ENCODE data around the gene DPP6.
"Not testable (repeated sequence)": the region's sequence is repeated elsewhere in the genome, so short reads cannot be mapped to it uniquely, and the experiment has no call there.

DPP6 gene

DNA sequence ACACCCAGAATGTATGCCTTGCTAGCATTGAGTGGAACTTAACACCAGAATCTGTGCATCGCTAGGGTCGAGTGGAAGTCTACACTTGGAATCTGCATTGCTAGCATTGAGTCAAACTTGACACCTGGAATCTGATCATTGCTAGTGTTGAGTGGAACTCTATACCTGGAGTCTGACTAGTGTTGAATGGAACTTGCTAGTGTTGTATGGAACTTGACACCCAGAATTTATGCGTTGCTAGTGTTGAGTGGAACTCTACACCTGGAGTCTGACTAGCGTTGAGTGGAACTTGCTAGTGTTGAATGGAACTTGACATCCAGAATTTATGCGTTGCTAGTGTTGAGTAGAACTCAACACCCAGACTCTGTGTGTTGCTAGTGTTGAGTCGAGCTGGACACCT lies 110.7 kb downstream of the DPP6 start:
- H3K27ac ChIP-seq (ENCODE audit: low read length); H3K9me3 ChIP-seq (ENCODE audit: control insufficient read depth in 2 of 2, low read length in 2 of 2); H3K27me3 ChIP-seq (ENCODE audit: control insufficient read depth in 1 of 2, insufficient read depth in 2 of 2, low read length in 2 of 2); H3K9ac ChIP-seq (ENCODE audit: low read length in 2 of 2); H3K36me3 ChIP-seq (ENCODE audit: control insufficient read depth in 2 of 2, insufficient read depth in 2 of 2, low read length in 2 of 2); H3K4me3 ChIP-seq (ENCODE audit: low read length in 2 of 2); H3K4me1 ChIP-seq (ENCODE audit: control insufficient read depth, insufficient read depth, low read length): not testable (repeated sequence)

DNA sequence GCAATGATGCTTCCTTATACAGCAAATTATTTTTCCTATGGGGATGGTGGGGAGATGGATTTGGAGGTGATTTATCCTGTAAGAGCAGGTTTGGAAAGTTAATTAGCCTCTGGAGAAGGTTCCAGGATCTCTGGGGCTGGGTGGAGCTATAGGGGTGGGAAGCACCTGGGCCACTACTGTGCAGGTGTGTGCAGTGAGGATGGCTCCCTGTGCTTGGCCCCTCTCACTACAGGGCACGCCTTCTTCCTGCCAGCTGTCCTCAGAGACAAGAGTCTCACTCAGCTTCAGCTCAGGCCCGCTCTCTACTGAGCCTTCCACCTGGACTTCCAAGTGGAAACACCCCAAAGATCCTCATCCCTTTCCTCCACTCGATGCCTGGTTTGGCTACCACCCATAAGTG lies 111.4 kb downstream of the DPP6 start:
- not testable (repeated sequence) for H3K4me3 ChIP-seq (ENCODE audit: low read length in 2 of 2); H3K36me3 ChIP-seq (ENCODE audit: control insufficient read depth in 2 of 2, insufficient read depth in 2 of 2, low read length in 2 of 2); H3K27ac ChIP-seq (ENCODE audit: low read length); H3K9me3 ChIP-seq (ENCODE audit: control insufficient read depth in 2 of 2, low read length in 2 of 2); H3K27me3 ChIP-seq (ENCODE audit: control insufficient read depth in 1 of 2, insufficient read depth in 2 of 2, low read length in 2 of 2); H3K9ac ChIP-seq (ENCODE audit: low read length in 2 of 2); H3K4me1 ChIP-seq (ENCODE audit: control insufficient read depth, insufficient read depth, low read length)

DNA sequence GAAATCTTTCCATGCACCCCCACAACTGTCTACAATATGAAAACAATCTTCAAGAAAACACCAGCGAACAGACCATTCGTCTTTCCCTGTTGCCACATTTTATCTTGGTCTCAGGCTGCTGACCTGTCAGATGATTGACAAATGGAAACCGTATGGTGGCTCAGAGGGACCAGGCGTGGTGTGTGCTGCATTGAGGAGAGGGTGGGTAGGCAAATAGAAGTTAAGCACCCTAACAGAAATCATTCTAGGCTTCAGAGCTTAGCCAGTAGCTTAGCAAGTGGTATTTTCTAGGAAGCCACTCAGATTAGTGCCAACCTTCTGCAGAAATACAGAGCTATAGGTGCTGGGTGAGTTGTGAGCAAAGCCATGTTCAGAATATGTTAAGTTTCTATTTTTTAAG lies 114.9 kb downstream of the DPP6 start:
- no peaks in the 10 kb centered on the region for H3K9me3 ChIP-seq (ENCODE audit: control insufficient read depth in 2 of 2, low read length in 2 of 2)
- no peaks in the 10 kb centered on the region for H3K4me1 ChIP-seq (ENCODE audit: control insufficient read depth, insufficient read depth, low read length)
- no peak overlapping the region for H3K4me3 ChIP-seq (ENCODE audit: low read length in 2 of 2)
- H3K27me3 ChIP-seq (ENCODE audit: control insufficient read depth in 1 of 2, insufficient read depth in 2 of 2, low read length in 2 of 2), result no peaks in the 10 kb centered on the region
- H3K9ac ChIP-seq (ENCODE audit: low read length in 2 of 2), result no peak overlapping the region
- no peak overlapping the region for H3K27ac ChIP-seq (ENCODE audit: low read length)
- H3K36me3 ChIP-seq (ENCODE audit: control insufficient read depth in 2 of 2, insufficient read depth in 2 of 2, low read length in 2 of 2), result no peaks in the 10 kb centered on the region

DNA sequence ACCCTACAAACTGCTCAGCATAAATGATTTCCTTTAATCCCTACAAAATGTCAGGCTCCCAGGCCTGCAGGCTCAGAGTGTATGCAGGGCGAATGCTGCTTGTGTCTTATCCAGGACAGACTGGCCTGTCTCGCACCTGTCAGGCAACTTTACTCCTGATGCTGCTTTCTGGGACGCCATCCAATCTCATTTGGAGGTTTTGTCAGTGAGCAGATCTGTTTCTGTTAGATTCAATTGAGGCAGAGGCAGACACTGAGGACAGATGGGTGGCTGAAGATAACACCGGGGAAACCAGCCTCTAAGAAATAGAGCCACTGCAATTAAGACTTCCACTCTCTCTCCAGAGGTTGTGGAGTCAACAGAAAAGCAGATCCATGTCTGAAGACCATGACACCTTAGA lies 115.6 kb downstream of the DPP6 start:
- Histone ChIP-seq H3K9me3 (ENCODE audit: control insufficient read depth in 2 of 2, low read length in 2 of 2) (no peaks in the 10 kb centered on the region), H3K4me3 (ENCODE audit: low read length in 2 of 2) (no peak overlapping the region), H3K9ac (ENCODE audit: low read length in 2 of 2) (no peak overlapping the region), H3K27ac (ENCODE audit: low read length) (no peak overlapping the region), H3K4me1 (ENCODE audit: control insufficient read depth, insufficient read depth, low read length) (no peaks in the 10 kb centered on the region), H3K27me3 (ENCODE audit: control insufficient read depth in 1 of 2, insufficient read depth in 2 of 2, low read length in 2 of 2) (no peaks in the 10 kb centered on the region), H3K36me3 (ENCODE audit: control insufficient read depth in 2 of 2, insufficient read depth in 2 of 2, low read length in 2 of 2) (no peaks in the 10 kb centered on the region)

DNA sequence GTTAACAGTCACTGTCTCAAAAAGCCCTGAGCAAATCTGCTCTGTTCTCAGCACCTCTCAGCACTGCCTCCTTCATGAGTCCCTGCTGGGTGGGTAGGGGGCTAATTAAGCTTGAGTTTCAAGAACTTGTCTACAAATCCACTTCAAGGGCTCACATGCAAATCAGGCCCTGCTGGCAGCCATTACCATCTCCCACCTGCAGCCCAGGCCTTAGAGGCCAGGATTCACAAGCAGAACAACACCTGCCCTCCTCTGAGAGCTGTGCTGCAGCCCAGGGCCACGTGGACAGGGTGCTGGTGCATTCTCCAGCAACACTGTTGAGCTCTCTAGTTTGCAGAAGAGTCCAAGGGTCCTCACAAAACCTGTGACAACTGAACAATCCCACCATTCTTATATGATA lies 119.2 kb downstream of the DPP6 start:
- no peaks in the 10 kb centered on the region for H3K9me3 ChIP-seq (ENCODE audit: control insufficient read depth in 2 of 2, low read length in 2 of 2)
- H3K4me1 ChIP-seq (ENCODE audit: control insufficient read depth, insufficient read depth, low read length), result no peaks in the 10 kb centered on the region
- no peaks in the 10 kb centered on the region for H3K36me3 ChIP-seq (ENCODE audit: control insufficient read depth in 2 of 2, insufficient read depth in 2 of 2, low read length in 2 of 2)

DNA sequence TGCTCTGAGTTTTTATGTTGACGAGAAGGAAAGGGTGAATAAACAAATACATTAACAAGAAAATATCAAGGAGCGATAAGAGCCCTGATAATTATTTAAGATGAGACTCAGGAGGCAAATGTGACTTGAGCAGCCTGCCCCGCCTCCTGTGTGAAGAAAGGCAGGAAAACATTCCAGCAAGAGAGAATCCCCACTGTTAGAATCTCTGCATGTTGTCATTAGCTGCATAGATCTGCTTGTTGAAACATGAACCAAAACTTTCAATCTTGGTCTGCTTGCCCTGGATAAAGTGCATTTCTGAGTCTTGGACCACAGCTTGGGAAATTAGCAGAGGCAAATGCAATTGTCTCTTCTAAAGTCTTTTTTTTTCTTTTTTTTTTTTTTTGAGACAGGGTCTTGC lies 120.0 kb downstream of the DPP6 start:
- Histone ChIP-seq H3K27ac (ENCODE audit: low read length) (no peak overlapping the region), H3K27me3 (ENCODE audit: control insufficient read depth in 1 of 2, insufficient read depth in 2 of 2, low read length in 2 of 2) (no peaks in the 10 kb centered on the region), H3K9me3 (ENCODE audit: control insufficient read depth in 2 of 2, low read length in 2 of 2) (no peaks in the 10 kb centered on the region), H3K9ac (ENCODE audit: low read length in 2 of 2) (no peak overlapping the region), H3K4me1 (ENCODE audit: control insufficient read depth, insufficient read depth, low read length) (no peaks in the 10 kb centered on the region), H3K4me3 (ENCODE audit: low read length in 2 of 2) (no peak overlapping the region), H3K36me3 (ENCODE audit: control insufficient read depth in 2 of 2, insufficient read depth in 2 of 2, low read length in 2 of 2) (no peaks in the 10 kb centered on the region)

More for the DNA sequence above, 119.2 kb downstream of the DPP6 start:
- no peaks in the 10 kb centered on the region for H3K27me3 ChIP-seq (ENCODE audit: control insufficient read depth in 1 of 2, insufficient read depth in 2 of 2, low read length in 2 of 2)
- no peak overlapping the region for H3K27ac ChIP-seq (ENCODE audit: low read length)
- H3K4me3 ChIP-seq (ENCODE audit: low read length in 2 of 2), result no peak overlapping the region
- no peak overlapping the region for H3K9ac ChIP-seq (ENCODE audit: low read length in 2 of 2)

DNA sequence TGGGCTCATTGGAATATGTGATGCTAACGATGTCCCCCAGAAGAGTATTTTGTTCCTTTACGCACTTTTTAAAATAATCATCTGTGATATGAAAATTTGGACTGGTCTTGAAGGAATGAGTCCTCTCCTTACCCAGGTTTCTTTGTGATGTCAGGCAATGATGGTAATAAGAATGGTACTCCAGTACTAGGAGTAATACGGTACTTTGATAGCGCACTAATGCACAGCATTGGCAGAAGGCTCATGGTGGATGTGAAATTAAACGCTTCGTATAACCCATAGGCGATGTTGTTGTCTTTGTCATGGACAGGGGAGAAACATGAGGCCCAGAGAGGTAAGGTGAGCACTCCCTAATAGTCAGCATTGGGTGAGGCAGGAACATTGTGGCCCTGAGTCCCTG lies 125.4 kb downstream of the DPP6 start:
- Histone ChIP-seq H3K4me3 (ENCODE audit: low read length in 2 of 2) (no peak overlapping the region), H3K27me3 (ENCODE audit: control insufficient read depth in 1 of 2, insufficient read depth in 2 of 2, low read length in 2 of 2) (no peaks in the 10 kb centered on the region), H3K27ac (ENCODE audit: low read length) (no peak overlapping the region), H3K9ac (ENCODE audit: low read length in 2 of 2) (no peak overlapping the region), H3K36me3 (ENCODE audit: control insufficient read depth in 2 of 2, insufficient read depth in 2 of 2, low read length in 2 of 2) (no peaks in the 10 kb centered on the region), H3K9me3 (ENCODE audit: control insufficient read depth in 2 of 2, low read length in 2 of 2) (no peaks in the 10 kb centered on the region), H3K4me1 (ENCODE audit: control insufficient read depth, insufficient read depth, low read length) (no peaks in the 10 kb centered on the region)

DNA sequence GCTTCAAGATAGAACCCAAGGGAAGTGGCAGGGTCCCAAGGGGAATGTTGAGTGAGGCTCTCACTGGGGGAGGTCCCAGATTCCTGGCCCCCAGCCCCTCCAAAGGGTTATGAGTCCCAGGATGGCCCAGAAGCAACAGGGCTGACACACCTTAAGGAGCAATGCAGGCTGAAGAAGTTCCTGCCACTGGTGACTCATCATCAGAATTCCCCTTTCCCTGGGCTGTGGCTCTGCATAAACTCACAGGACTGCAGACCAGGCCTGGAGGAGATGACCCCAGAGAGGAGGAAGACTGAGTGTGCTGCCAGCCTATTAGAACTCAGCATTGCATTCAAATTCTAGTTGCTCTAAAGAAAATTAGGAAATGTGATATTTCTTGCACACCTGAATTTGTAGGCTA lies 126.7 kb downstream of the DPP6 start:
- H3K36me3 ChIP-seq (ENCODE audit: control insufficient read depth in 2 of 2, insufficient read depth in 2 of 2, low read length in 2 of 2), result no peaks in the 10 kb centered on the region
- no peak overlapping the region for H3K9ac ChIP-seq (ENCODE audit: low read length in 2 of 2)
- H3K27me3 ChIP-seq (ENCODE audit: control insufficient read depth in 1 of 2, insufficient read depth in 2 of 2, low read length in 2 of 2), result no peaks in the 10 kb centered on the region
- H3K4me1 ChIP-seq (ENCODE audit: control insufficient read depth, insufficient read depth, low read length), result no peaks in the 10 kb centered on the region
- H3K9me3 ChIP-seq (ENCODE audit: control insufficient read depth in 2 of 2, low read length in 2 of 2), result no peaks in the 10 kb centered on the region
- no peak overlapping the region for H3K4me3 ChIP-seq (ENCODE audit: low read length in 2 of 2)
- no peak overlapping the region for H3K27ac ChIP-seq (ENCODE audit: low read length)

DNA sequence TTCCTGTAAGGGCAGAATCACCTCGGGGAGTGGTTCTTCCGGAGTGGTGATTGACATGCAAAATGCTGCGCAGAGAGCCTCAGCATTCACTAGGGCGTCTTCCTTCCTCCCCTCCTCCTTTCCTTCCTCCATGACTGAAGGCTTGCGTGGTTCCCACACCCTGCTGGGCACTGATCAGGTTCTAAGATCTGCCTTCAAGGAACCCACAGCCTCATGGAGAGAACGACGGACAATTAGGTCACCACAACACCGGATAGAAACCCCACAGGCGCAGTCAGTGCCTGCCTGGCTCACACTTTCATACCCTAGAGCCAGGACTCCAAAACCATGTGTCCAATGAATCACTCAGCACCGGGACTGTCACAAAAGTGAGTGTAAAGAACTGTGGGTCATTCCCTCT lies 131.3 kb downstream of the DPP6 start:
- H3K27ac ChIP-seq (ENCODE audit: low read length), result no peak overlapping the region
- H3K4me3 ChIP-seq (ENCODE audit: low read length in 2 of 2), result no peak overlapping the region
- no peaks in the 10 kb centered on the region for H3K27me3 ChIP-seq (ENCODE audit: control insufficient read depth in 1 of 2, insufficient read depth in 2 of 2, low read length in 2 of 2)
- no peaks in the 10 kb centered on the region for H3K36me3 ChIP-seq (ENCODE audit: control insufficient read depth in 2 of 2, insufficient read depth in 2 of 2, low read length in 2 of 2)
- no peak overlapping the region for H3K9ac ChIP-seq (ENCODE audit: low read length in 2 of 2)
- H3K9me3 ChIP-seq (ENCODE audit: control insufficient read depth in 2 of 2, low read length in 2 of 2), result no peaks in the 10 kb centered on the region
- H3K4me1 ChIP-seq (ENCODE audit: control insufficient read depth, insufficient read depth, low read length), result no peaks in the 10 kb centered on the region

DNA sequence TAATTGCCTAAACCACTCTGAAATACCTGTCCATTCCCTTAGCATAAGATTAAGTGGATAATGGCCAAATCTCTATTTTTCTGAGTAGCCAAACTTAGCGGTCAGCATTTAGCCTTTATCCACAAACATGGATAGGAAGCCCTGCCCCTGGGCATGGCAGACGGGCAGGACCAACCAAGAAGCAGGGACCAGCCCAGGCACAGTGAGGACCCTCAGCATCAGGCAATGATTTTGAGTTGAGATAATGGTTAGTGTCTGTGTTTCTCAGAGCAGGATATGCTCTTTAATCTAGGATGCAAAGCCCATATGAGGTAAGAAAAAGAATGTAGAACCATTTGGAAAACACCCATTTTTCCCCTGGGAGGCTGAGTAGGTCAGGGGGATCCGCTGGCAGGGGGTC lies 131.7 kb downstream of the DPP6 start:
- Histone ChIP-seq H3K9ac (ENCODE audit: low read length in 2 of 2) (no peak overlapping the region), H3K9me3 (ENCODE audit: control insufficient read depth in 2 of 2, low read length in 2 of 2) (no peaks in the 10 kb centered on the region), H3K4me3 (ENCODE audit: low read length in 2 of 2) (no peak overlapping the region), H3K27ac (ENCODE audit: low read length) (no peak overlapping the region), H3K36me3 (ENCODE audit: control insufficient read depth in 2 of 2, insufficient read depth in 2 of 2, low read length in 2 of 2) (no peaks in the 10 kb centered on the region), H3K4me1 (ENCODE audit: control insufficient read depth, insufficient read depth, low read length) (no peaks in the 10 kb centered on the region), H3K27me3 (ENCODE audit: control insufficient read depth in 1 of 2, insufficient read depth in 2 of 2, low read length in 2 of 2) (no peaks in the 10 kb centered on the region)

DNA sequence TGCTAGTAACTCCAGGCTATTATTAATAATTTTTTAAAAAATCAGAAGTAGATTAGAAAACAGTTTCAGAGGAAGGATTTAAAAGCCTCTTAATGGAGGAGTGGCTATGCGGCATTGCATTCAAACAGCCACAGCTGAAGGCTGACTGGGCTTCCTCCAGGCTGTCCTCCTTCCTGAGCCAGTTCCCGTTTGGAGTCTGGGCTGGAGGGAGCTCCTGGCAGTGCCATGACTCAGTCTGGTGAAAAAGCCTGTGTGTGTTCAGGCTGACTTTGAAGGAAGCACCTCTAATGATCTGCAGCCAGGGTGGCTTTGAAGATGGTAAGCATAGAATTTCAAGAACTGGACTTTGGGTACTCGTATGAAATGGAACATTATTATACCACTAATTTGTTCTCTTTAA lies 134.6 kb downstream of the DPP6 start:
- Histone ChIP-seq H3K27me3 (ENCODE audit: control insufficient read depth in 1 of 2, insufficient read depth in 2 of 2, low read length in 2 of 2) (no peaks in the 10 kb centered on the region), H3K9ac (ENCODE audit: low read length in 2 of 2) (no peak overlapping the region)

DNA sequence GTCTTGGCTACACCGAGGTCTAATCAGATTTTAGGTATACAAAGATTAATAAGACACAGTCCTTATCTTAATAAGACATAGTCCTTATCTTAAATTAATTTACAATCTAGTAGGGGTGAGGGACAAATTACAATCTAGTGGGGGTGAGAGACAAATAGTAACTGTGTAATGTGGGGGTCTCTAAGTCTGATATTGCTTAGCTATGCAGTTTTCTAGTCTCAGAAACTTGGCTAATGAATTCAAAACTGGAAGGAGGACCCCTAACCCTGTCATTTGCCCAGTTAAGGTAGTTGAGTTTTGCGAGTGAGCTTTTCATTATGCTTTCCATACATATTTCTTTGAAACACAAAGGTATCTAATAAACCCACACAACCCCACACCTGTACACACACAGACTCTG lies 136.1 kb downstream of the DPP6 start:
- H3K4me3 ChIP-seq (ENCODE audit: low read length in 2 of 2), result no peak overlapping the region
- no peaks in the 10 kb centered on the region for H3K9me3 ChIP-seq (ENCODE audit: control insufficient read depth in 2 of 2, low read length in 2 of 2)
- H3K4me1 ChIP-seq (ENCODE audit: control insufficient read depth, insufficient read depth, low read length), result no peaks in the 10 kb centered on the region
- H3K27me3 ChIP-seq (ENCODE audit: control insufficient read depth in 1 of 2, insufficient read depth in 2 of 2, low read length in 2 of 2), result no peaks in the 10 kb centered on the region
- no peaks in the 10 kb centered on the region for H3K36me3 ChIP-seq (ENCODE audit: control insufficient read depth in 2 of 2, insufficient read depth in 2 of 2, low read length in 2 of 2)
- no peak overlapping the region for H3K27ac ChIP-seq (ENCODE audit: low read length)
- H3K9ac ChIP-seq (ENCODE audit: low read length in 2 of 2), result no peak overlapping the region

More for the DNA sequence above, 134.6 kb downstream of the DPP6 start:
- no peaks in the 10 kb centered on the region for H3K9me3 ChIP-seq (ENCODE audit: control insufficient read depth in 2 of 2, low read length in 2 of 2)
- H3K27ac ChIP-seq (ENCODE audit: low read length), result no peak overlapping the region
- no peaks in the 10 kb centered on the region for H3K4me1 ChIP-seq (ENCODE audit: control insufficient read depth, insufficient read depth, low read length)
- no peak overlapping the region for H3K4me3 ChIP-seq (ENCODE audit: low read length in 2 of 2)
- H3K36me3 ChIP-seq (ENCODE audit: control insufficient read depth in 2 of 2, insufficient read depth in 2 of 2, low read length in 2 of 2), result no peaks in the 10 kb centered on the region
